H9 (cell line): ENCODE data around the gene GANAB. TPM values are rescaled to one million over a fixed set of nuclear protein-coding genes. Genes with fewer than 3 reads are reported as not detected.

Experiments used
- DNase-seq: peaks from one replicate; pipeline ENCODE4 v3.0.0-alpha.2; 2017
- H2AFZ ChIP-seq: one replicate; pipeline ENCODE4 v1.6.1; 2013; ENCODE audit warnings: mild to moderate bottlenecking, low read length, control low read depth, moderate library complexity
- H2AK5ac ChIP-seq: 2 replicates; pipeline ENCODE4 v1.6.1; 2013; ENCODE audit warnings: low read length, control low read depth, mixed read lengths; ENCODE audit not compliant: insufficient read length
- H2BK120ac ChIP-seq: one replicate; pipeline ENCODE4 v1.6.1; 2013; ENCODE audit warnings: low read depth, mild to moderate bottlenecking, low read length, control low read depth, inconsistent platforms; ENCODE audit not compliant: poor library complexity, severe bottlenecking
- H2BK12ac ChIP-seq: 2 replicates; pipeline ENCODE4 v1.6.1; 2013; ENCODE audit warnings: low read length, control low read depth, mixed read lengths, low read depth; ENCODE audit not compliant: insufficient read length
- H2BK15ac ChIP-seq: 2 replicates; pipeline ENCODE4 v1.6.1; 2013; ENCODE audit warnings: low read depth, low read length, control low read depth
- H2BK20ac ChIP-seq: one replicate; pipeline ENCODE4 v1.6.1; 2013; ENCODE audit warnings: low read depth, mild to moderate bottlenecking, low read length, control low read depth, inconsistent platforms; ENCODE audit not compliant: poor library complexity, severe bottlenecking
- H2BK5ac ChIP-seq: 2 replicates; pipeline ENCODE4 v1.6.1; 2013; ENCODE audit warnings: low read length, control low read depth, mixed read lengths; ENCODE audit not compliant: insufficient read length
- H3K14ac ChIP-seq: 2 replicates; pipeline ENCODE4 v1.6.1; 2013; ENCODE audit warnings: low read length, control low read depth; ENCODE audit not compliant: insufficient read depth
- H3K18ac ChIP-seq: 2 replicates; pipeline ENCODE4 v1.6.1; 2013; ENCODE audit warnings: low read depth, mild to moderate bottlenecking, mixed read lengths, low read length, control low read depth; ENCODE audit not compliant: insufficient read length
- H3K23ac ChIP-seq: 2 replicates; pipeline ENCODE4 v1.6.1; 2013; ENCODE audit warnings: low read length, control low read depth, mixed read lengths, low read depth; ENCODE audit not compliant: insufficient read length
- H3K23me2 ChIP-seq: 2 replicates; pipeline ENCODE4 v1.6.1; 2013; ENCODE audit warnings: low read depth, mild to moderate bottlenecking, mixed read lengths, low read length, control low read depth; ENCODE audit not compliant: insufficient read length, poor library complexity, severe bottlenecking
- H3K27ac ChIP-seq: 2 replicates; pipeline ENCODE4 v1.5.1; 2013; ENCODE audit warnings: low read length, control low read depth, mixed read lengths, low read depth; ENCODE audit not compliant: insufficient read length
- H3K27me3 ChIP-seq: 2 replicates; pipeline ENCODE4 v1.6.1; 2013; ENCODE audit warnings: low read length, control low read depth, inconsistent platforms; ENCODE audit not compliant: insufficient read depth
- H3K4ac ChIP-seq: 2 replicates; pipeline ENCODE4 v1.6.1; 2013; ENCODE audit warnings: low read depth, mild to moderate bottlenecking, control low read depth, inconsistent platforms, low read length, moderate library complexity
- H3K4me1 ChIP-seq: 2 replicates; pipeline ENCODE4 v1.6.1; 2013; ENCODE audit warnings: low read length, control low read depth, inconsistent platforms; ENCODE audit not compliant: insufficient read depth
- H3K4me2 ChIP-seq: 2 replicates; pipeline ENCODE4 v1.6.1; 2013; ENCODE audit warnings: low read length, control low read depth, mixed read lengths; ENCODE audit not compliant: insufficient read length, insufficient read depth
- H3K56ac ChIP-seq: 2 replicates; pipeline ENCODE4 v1.6.1; 2013; ENCODE audit warnings: low read depth, mild to moderate bottlenecking, mixed read lengths, low read length, control low read depth; ENCODE audit not compliant: insufficient read length
- H3K79me1 ChIP-seq: 2 replicates; pipeline ENCODE4 v1.6.1; 2013; ENCODE audit warnings: low read depth, mild to moderate bottlenecking, moderate library complexity, low read length, control low read depth, inconsistent platforms; ENCODE audit not compliant: insufficient read depth, poor library complexity, severe bottlenecking
- H3K79me2 ChIP-seq: 2 replicates; pipeline ENCODE4 v1.6.1; 2013; ENCODE audit warnings: low read length, control low read depth, inconsistent platforms; ENCODE audit not compliant: insufficient read depth
- H3K9ac ChIP-seq: 2 replicates; pipeline ENCODE4 v1.6.1; 2013; ENCODE audit warnings: low read length, control low read depth, mixed read lengths; ENCODE audit not compliant: insufficient read length; ENCODE audit errors: extremely low read depth
- H3K9me3 ChIP-seq: one replicate; pipeline ENCODE4 v1.6.1; 2013; ENCODE audit warnings: low read depth, low read length, inconsistent platforms; ENCODE audit not compliant: control insufficient read depth
- H3T11ph ChIP-seq: one replicate; pipeline ENCODE4 v1.6.1; 2013; ENCODE audit warnings: mild to moderate bottlenecking, low read length, control low read depth, inconsistent platforms
- H4K20me1 ChIP-seq: one replicate; pipeline ENCODE4 v1.6.1; 2013; ENCODE audit not compliant: control insufficient read depth, insufficient read length, insufficient read depth
- H4K5ac ChIP-seq: 2 replicates; pipeline ENCODE4 v1.6.1; 2013; ENCODE audit warnings: low read depth, mild to moderate bottlenecking, mixed read lengths, low read length, control low read depth; ENCODE audit not compliant: insufficient read length
- H4K8ac ChIP-seq: replicated peaks from 2 replicates; pipeline ENCODE4 v1.6.1; 2013; ENCODE audit warnings: low read length, control low read depth, mixed read lengths, low read depth; ENCODE audit not compliant: insufficient read length
- H4K91ac ChIP-seq: 2 replicates; pipeline ENCODE4 v1.6.1; 2013; ENCODE audit warnings: low read depth, mild to moderate bottlenecking, moderate library complexity, mixed read lengths, low read length, control low read depth; ENCODE audit not compliant: insufficient read length
- H3K27ac Mint-ChIP-seq, 3 experiments: 2 replicates in 2 of 3; 3 replicates in 1 of 3; pipeline ENCODE4 v1.8.0; 2020 to 2021; ENCODE audit warnings: mixed read lengths in 3 of 3, mild to moderate bottlenecking in 1 of 3, moderate library complexity in 1 of 3
- H3K27me3 Mint-ChIP-seq: 2 replicates; pipeline ENCODE4 v1.8.0; 2021; ENCODE audit warnings: low read depth, mild to moderate bottlenecking, moderate library complexity, mixed read lengths
- H3K36me3 Mint-ChIP-seq, 3 experiments: 2 replicates in 2 of 3; 3 replicates in 1 of 3; pipeline ENCODE4 v1.8.0; 2020 to 2021; ENCODE audit warnings: low read depth in 3 of 3, mixed read lengths in 3 of 3; ENCODE audit not compliant: insufficient read depth in 1 of 3
- H3K4me1 Mint-ChIP-seq, 2 experiments: 2 replicates each; pipeline ENCODE4 v1.8.0; 2020; ENCODE audit warnings: mixed read lengths in 2 of 2
- H3K4me3 Mint-ChIP-seq, 2 experiments: 2 replicates in 1 of 2; 3 replicates in 1 of 2; pipeline ENCODE4 v1.8.0; 2020 to 2021; ENCODE audit warnings: mild to moderate bottlenecking in 2 of 2, mixed read lengths in 2 of 2, moderate library complexity in 1 of 2
- H3K9me3 Mint-ChIP-seq, 2 experiments: 2 replicates in 1 of 2; 3 replicates in 1 of 2; pipeline ENCODE4 v1.8.0; 2020; ENCODE audit warnings: mild to moderate bottlenecking in 2 of 2, mixed read lengths in 2 of 2, moderate library complexity in 1 of 2
- WGBS: extraction: QIAGEN DNeasy Blood & Tissue Kit; methylation state at CpG from one replicate; pipeline ENCODE4 v1.1.7; 2013; ENCODE audit warnings: missing lambda C conversion rate, low lambda C conversion rate, mixed read lengths; ENCODE audit not compliant: insufficient read length; ENCODE audit errors: extremely low coverage; 5-methylcytosine and 5-hydroxymethylcytosine counted together
- total RNA-seq: library from RNA; stranded (reverse); gene quantifications from 2 replicates; pipeline ENCODE4 v1.2.1, GENCODE V29; 2021
- TF ChIP-seq, protein P1 (sequence below): fragments of 200-600 bp; sonication (generic); conservative IDR thresholded peaks from 3 replicates; pipeline ENCODE4 v1.8.0; 2021; ENCODE audit warnings: antibody characterized with exemption, mild to moderate bottlenecking

The GANAB gene
- total RNA-seq, 1 experiment from 2014 or later = 387 TPM

DNA sequence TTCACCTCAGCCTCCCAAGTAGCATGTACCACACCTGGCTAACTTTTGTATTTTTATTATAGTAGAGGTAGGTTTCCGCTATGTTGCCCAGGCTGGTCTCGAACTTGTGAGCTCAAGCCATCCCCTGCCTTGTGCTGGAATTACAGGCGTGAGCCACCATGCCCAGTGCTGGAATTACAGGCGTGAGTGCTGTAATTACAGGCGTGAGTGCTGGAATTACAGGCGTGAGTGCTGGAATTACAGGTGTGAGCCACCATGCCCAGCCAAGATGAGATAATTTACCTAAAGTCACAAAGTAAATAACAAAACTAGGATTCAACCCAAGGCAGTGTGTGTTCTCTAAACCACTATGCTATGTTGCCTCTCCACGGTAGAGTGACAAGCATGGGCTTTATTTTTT, 36.1 kb upstream of the GANAB start:
- Histone ChIP-seq H2BK120ac (no peak overlapping the region), H4K20me1 (no peaks in the 10 kb centered on the region)
- WGBS = no CpG with 5 or more reads among the region's 7 CpGs

More for the DNA sequence above, 36.1 kb upstream of the GANAB start:
- H3K36me3 Mint-ChIP-seq = peaks cover 6 to 8% (median 7%) of the 10 kb centered on the region in 3 experiments; a peak in 5 of 7 replicates
- Histone ChIP-seq H3K4me2 (no peak overlapping the region), H3K18ac (no peak overlapping the region), H3K4ac (no peak overlapping the region), H4K91ac (no peak overlapping the region), H2AK5ac (no peak overlapping the region), H2BK5ac (no peak overlapping the region), H3K79me2 (no peaks in the 10 kb centered on the region), H2AFZ (no peak overlapping the region), H3K27ac (no peak overlapping the region), H3K4me1 (no peaks in the 10 kb centered on the region), H4K5ac (no peak overlapping the region), H3K9ac (no peak overlapping the region), H3K23ac (no peak overlapping the region), H2BK20ac (no peak overlapping the region), H3K79me1 (no peaks in the 10 kb centered on the region), H3K27me3 (no peaks in the 10 kb centered on the region), H2BK12ac (no peak overlapping the region), H3K23me2 (peaks cover 8% of the 10 kb centered on the region), H3K9me3 (no peaks in the 10 kb centered on the region), H3T11ph (no peak overlapping the region), H3K14ac (no peak overlapping the region), H3K56ac (no peak overlapping the region), H4K8ac (no peak overlapping the region), H2BK15ac (no peak overlapping the region)
- H3K27me3 Mint-ChIP-seq = no peaks in the 10 kb centered on the region
- DNase-seq = no peak
- H3K9me3 Mint-ChIP-seq = 0 out of 5 replicates have a peak, but pooled peaks cover 0 to 2% of the 10 kb centered on the region in 2 experiments
- no peak overlapping the region for H3K27ac Mint-ChIP-seq
- TF ChIP-seq, protein P1, sequence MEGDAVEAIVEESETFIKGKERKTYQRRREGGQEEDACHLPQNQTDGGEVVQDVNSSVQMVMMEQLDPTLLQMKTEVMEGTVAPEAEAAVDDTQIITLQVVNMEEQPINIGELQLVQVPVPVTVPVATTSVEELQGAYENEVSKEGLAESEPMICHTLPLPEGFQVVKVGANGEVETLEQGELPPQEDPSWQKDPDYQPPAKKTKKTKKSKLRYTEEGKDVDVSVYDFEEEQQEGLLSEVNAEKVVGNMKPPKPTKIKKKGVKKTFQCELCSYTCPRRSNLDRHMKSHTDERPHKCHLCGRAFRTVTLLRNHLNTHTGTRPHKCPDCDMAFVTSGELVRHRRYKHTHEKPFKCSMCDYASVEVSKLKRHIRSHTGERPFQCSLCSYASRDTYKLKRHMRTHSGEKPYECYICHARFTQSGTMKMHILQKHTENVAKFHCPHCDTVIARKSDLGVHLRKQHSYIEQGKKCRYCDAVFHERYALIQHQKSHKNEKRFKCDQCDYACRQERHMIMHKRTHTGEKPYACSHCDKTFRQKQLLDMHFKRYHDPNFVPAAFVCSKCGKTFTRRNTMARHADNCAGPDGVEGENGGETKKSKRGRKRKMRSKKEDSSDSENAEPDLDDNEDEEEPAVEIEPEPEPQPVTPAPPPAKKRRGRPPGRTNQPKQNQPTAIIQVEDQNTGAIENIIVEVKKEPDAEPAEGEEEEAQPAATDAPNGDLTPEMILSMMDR = no peak
- no peak overlapping the region for H3K4me3 Mint-ChIP-seq
- peaks cover 10 to 13% of the 10 kb centered on the region in 2 experiments for H3K4me1 Mint-ChIP-seq
